HepG2 (cell line): ENCODE data around the gene OR6B1. TPM values are rescaled to one million over a fixed set of nuclear protein-coding genes. Genes with fewer than 3 reads are reported as not detected.

Experiments
- ATAC-seq: fragments of 200-7000 bp; cut with Tn5 transposase; 3 replicates; pipeline ENCODE4 v1.9.1; 2020; ENCODE audit warnings: mild to moderate bottlenecking, moderate library complexity
- BruUV-seq: library from RNA; stranded (reverse); fragments of 400-500 nt; replicated peaks from 2 replicates; lab custom pipeline; 2021; lab: Mats Ljungman, UMichigan
- CTCF ChIA-PET: fragments of 300-600 bp; formaldehyde crosslinking; extraction: SDS; loops from one replicate; lab custom pipeline; 2021; ENCODE audit warnings: low total read pairs, inconsistent platforms, low intra/inter-chr PET ratio; lab: Yijun Ruan, JAX
- POLR2A ChIA-PET: fragments of 350-600 bp; sonication (Branson Sonifier 250); formaldehyde crosslinking; loops from one replicate; lab custom pipeline; 2020; ENCODE audit warnings: antibody characterized with exemption, inconsistent platforms; lab: Yijun Ruan, JAX
- DNase-seq: peaks from one replicate; pipeline ENCODE4 v3.0.0-alpha.2; 2015; ENCODE audit warnings: low spot score
- FAIRE-seq: peaks from 3 replicates; lab custom pipeline; 2011; peaks lifted over from hg19 to GRCh38; lab: Jason Lieb, UNC
- H2AFZ ChIP-seq: one replicate; pipeline ENCODE4 v1.6.1; 2011; ENCODE audit warnings: low read length, inconsistent platforms
- H3K27ac ChIP-seq: fragments of 300-600 bp; 3 replicates; pipeline ENCODE4 v1.8.0; 2011; ENCODE audit warnings: mixed run types, mild to moderate bottlenecking, mixed read lengths, low read length, inconsistent platforms; ENCODE audit not compliant: insufficient read depth; ENCODE audit errors: extremely low read length
- H3K27me3 ChIP-seq, 2 experiments: fragments of 200-600 bp in 1 of 2; 2 replicates in 1 of 2; 3 replicates in 1 of 2; pipeline versions ENCODE4 v1.6.0 to v1.8.0; 2011; ENCODE audit warnings: low read length in 2 of 2, mild to moderate bottlenecking in 2 of 2, moderate library complexity in 2 of 2, inconsistent platforms in 1 of 2; ENCODE audit not compliant: insufficient read depth in 2 of 2, control insufficient read depth in 1 of 2
- H3K36me3 ChIP-seq, 2 experiments: fragments of 200-600 bp in 1 of 2; replicated peaks in 1 of 2; 2 replicates in 1 of 2; 3 replicates in 1 of 2; pipeline versions ENCODE4 v1.5.1 to v1.8.0; 2011; ENCODE audit warnings: low read length in 2 of 2, inconsistent platforms in 1 of 2; ENCODE audit not compliant: insufficient read depth in 2 of 2, control insufficient read depth in 1 of 2
- H3K4me1 ChIP-seq: 2 replicates; pipeline ENCODE4 v1.5.1; 2012; ENCODE audit warnings: low read length, inconsistent platforms; ENCODE audit not compliant: insufficient read depth
- H3K4me2 ChIP-seq: 2 replicates; pipeline ENCODE4 v1.6.0; 2011; ENCODE audit warnings: low read depth, low read length, inconsistent platforms
- H3K4me3 ChIP-seq, 3 experiments: fragments of 200-600 bp in 1 of 3; sonication (generic), shearing (Covaris generic) in 1 of 3; replicated peaks in 1 of 3; 2 replicates each; pipeline ENCODE4 v1.5.1; 2011 to 2016; ENCODE audit warnings: low read length in 3 of 3, inconsistent platforms in 2 of 3, low read depth in 2 of 3, mild to moderate bottlenecking in 2 of 3, control low read depth in 1 of 3, mixed read lengths in 1 of 3; ENCODE audit not compliant: insufficient read depth in 1 of 3
- H3K79me2 ChIP-seq: one replicate; pipeline ENCODE4 v1.6.1; 2011; ENCODE audit warnings: low read length, inconsistent platforms; ENCODE audit not compliant: insufficient read depth
- H3K9ac ChIP-seq: 2 replicates; pipeline ENCODE4 v1.6.0; 2011; ENCODE audit warnings: mild to moderate bottlenecking, low read depth, low read length, inconsistent platforms; ENCODE audit not compliant: insufficient read depth
- H3K9me3 ChIP-seq: 2 replicates; pipeline ENCODE4 v1.5.1; 2012; ENCODE audit warnings: mild to moderate bottlenecking, low read length
- H4K20me1 ChIP-seq: 2 replicates; pipeline ENCODE4 v1.6.0; 2011; ENCODE audit warnings: inconsistent platforms, mild to moderate bottlenecking, low read length, moderate library complexity; ENCODE audit not compliant: insufficient read depth
- ATF1 ChIP-seq: IDR thresholded peaks from 2 replicates; pipeline ENCODE4 v1.6.1; 2016; ENCODE audit warnings: mild to moderate bottlenecking, control low read depth
- HNF4G ChIP-seq, 2 experiments: sonication (generic) in 1 of 2; formaldehyde crosslinking in 1 of 2; IDR thresholded peaks; 2 replicates each; pipeline versions ENCODE4 v1.4.0 to v1.6.1; 2011 to 2020; ENCODE audit warnings: borderline replicate concordance in 2 of 2, low read depth in 2 of 2, mild to moderate bottlenecking in 2 of 2, low read length in 1 of 2, missing genetic modification reagents in 1 of 2, moderate library complexity in 1 of 2
- PBX3 ChIP-seq: sonication (generic); formaldehyde crosslinking; IDR thresholded peaks from 2 replicates; pipeline ENCODE4 v1.8.1; 2023; ENCODE audit warnings: missing genetic modification reagents, inconsistent platforms, borderline replicate concordance
- SMARCE1 ChIP-seq: fragments of 450-650 bp; IDR thresholded peaks from 2 replicates; pipeline ENCODE4 v1.6.1; 2017; ENCODE audit warnings: borderline replicate concordance
- ZNF646 ChIP-seq: sonication (generic); formaldehyde crosslinking; IDR thresholded peaks from 2 replicates; pipeline ENCODE4 v1.9.0; 2021; ENCODE audit warnings: mild to moderate bottlenecking, missing genetic modification reagents
- ZNF784 ChIP-seq: sonication (generic); formaldehyde crosslinking; IDR thresholded peaks from 2 replicates; pipeline ENCODE4 v1.5.1; 2020; ENCODE audit warnings: missing genetic modification reagents, mild to moderate bottlenecking, borderline replicate concordance
- WGBS: methylation state at CpG from one replicate; pipeline ENCODE4 v1.1.6; 2017; ENCODE audit warnings: low lambda C conversion rate; 5-methylcytosine and 5-hydroxymethylcytosine counted together
- in situ Hi-C: cut with HindIII; loops from 2 replicates; pipeline ENCODE4 v1.10.0; 2017; ENCODE audit warnings: low pct_unique_long_range_greater_than_20kb; ENCODE audit not compliant: extremely low pct_ligation_motif_present
- intact Hi-C: fragments of 100-400 bp; cut with micrococcal nuclease; formaldehyde crosslinking; loops from one replicate; pipeline ENCODE4 v1.10.0; 2022; ENCODE audit not compliant: unreplicated experiment
- polyA plus RNA-seq, 8 experiments: library from polyadenylated mRNA; depleted of rRNA in 3 of 8; stranded (reverse) in 7 of 8; unstranded in 1 of 8; fragments of >200 nt; fragmentation: Illumina TruSeq in 4 of 8; extraction: Trizol in 4 of 8; gene quantifications; 2 replicates each; pipeline versions ENCODE4 v1.2.1 to v1.2.3, GENCODE V29; 2011 to 2016; ENCODE audit warnings: low read depth in 4 of 8, missing spikeins in 1 of 8, mixed read lengths in 1 of 8; ENCODE audit not compliant: insufficient read depth in 1 of 8
- total RNA-seq, 5 experiments: library from RNA; depleted of rRNA; stranded (reverse); fragments of >200 nt; fragmentation: Illumina TruSeq; extraction: Trizol; gene quantifications; 2 replicates each; pipeline ENCODE4 v1.2.3, GENCODE V29; 2016; ENCODE audit warnings: low read depth in 1 of 5

Gene OR6B1
- total and polyA plus RNA-seq, 2 of the 13 experiments (the other 11 are each of a cell fraction or from before 2014, with no cell fraction given) = 0.18 TPM; not detected in 1

GRCh38 chr7:143987513-143987912 lies 12.6 kb upstream of the OR6B1 start (continued):
- TF ChIP-seq PBX3 (CRISPR knock-in tag) (no peak), ATF1 (CRISPR knock-in tag) (no peak)

GRCh38 chr7:143988976-143989745 lies 11.0 kb upstream of the OR6B1 start:
- CTCF ChIA-PET = no interaction called here
- H3K79me2 ChIP-seq = no peaks in the 10 kb centered on the region
- H3K9me3 ChIP-seq = peaks cover 4% of the 10 kb centered on the region; the same call in 1 of the 2 replicates
- H2AFZ ChIP-seq = no peak overlapping the region
- in situ Hi-C loops = no loop called here
- POLR2A ChIA-PET = no interaction called here
- no peak overlapping the region for H3K4me2 ChIP-seq
- ATAC-seq (no peak), DNase-seq (no peak), FAIRE-seq (no peak)
- intact Hi-C loops = no loop called here
- WGBS = 84% methylated on average over 5 of the region's 5 CpGs
- no peaks in the 10 kb centered on the region for H3K4me1 ChIP-seq
- no peak overlapping the region for H3K27ac ChIP-seq
- BruUV-seq = no TSS peak
- H3K9ac ChIP-seq = no peak overlapping the region
- H3K4me3 ChIP-seq = no peak overlapping the region
- TF ChIP-seq HNF4G (IDR thresholded peaks at IDR 0.05; ENCODE audit: borderline replicate concordance, low read depth, low read length) = no peak
- no peak for TF ChIP-seq HNF4G (CRISPR knock-in tag; IDR thresholded peaks at IDR 0.05; ENCODE audit: borderline replicate concordance, low read depth)
- H4K20me1 ChIP-seq = no peaks in the 10 kb centered on the region
- H3K27me3 ChIP-seq = no peaks in the 10 kb centered on the region
- H3K36me3 ChIP-seq = no peaks in the 10 kb centered on the region

- H3K4me2 ChIP-seq = no peak overlapping the region
- no peak overlapping the region for H3K4me3 ChIP-seq
- no peak overlapping the region for H3K27ac ChIP-seq
- no peaks in the 10 kb centered on the region for H3K36me3 ChIP-seq
- no peak for DNase-seq
- FAIRE-seq = no peak
- H2AFZ ChIP-seq = no peak overlapping the region
- no peak overlapping the region for H3K9ac ChIP-seq
- H3K4me1 ChIP-seq = no peaks in the 10 kb centered on the region
- H3K9me3 ChIP-seq = peaks cover 4% of the 10 kb centered on the region; the same call in 1 of the 2 replicates
- no peak for ATAC-seq
- no peaks in the 10 kb centered on the region for H4K20me1 ChIP-seq
- no peaks in the 10 kb centered on the region for H3K27me3 ChIP-seq
- POLR2A ChIA-PET = no interaction called here
- intact Hi-C loops = no loop called here
- no TSS peak for BruUV-seq
- H3K79me2 ChIP-seq = no peaks in the 10 kb centered on the region
- in situ Hi-C loops = no loop called here
- CTCF ChIA-PET = no interaction called here
- no peak for TF ChIP-seq ZNF646
- TF ChIP-seq SMARCE1 = no peak
- TF ChIP-seq ZNF784 = no peak
Observed at GRCh38 chr7:143992670-143993069, 7.5 kb upstream of the OR6B1 start.
